Heart left ventricle (tissue), 16 donors: ENCODE measurements around the gene ZFAND6. TPM values are rescaled to one million over a fixed set of nuclear protein-coding genes. Genes with fewer than 3 reads are reported as not detected.

Experiments
- ATAC-seq, 4 donors: fragments of 200-7000 bp; cut with Tn5 transposase; one replicate each; pipeline ENCODE4 v1.9.1; 2020 to 2022; ENCODE audit warnings: moderate library complexity in 4 of 4, mild to moderate bottlenecking in 3 of 4, moderate number of reproducible peaks in 1 of 4
- DNase-seq, 5 donors: peaks; one replicate each; pipeline ENCODE4 v3.0.0-alpha.2; 2020
- H3K27ac ChIP-seq, 12 donors: fragments of 200-600 bp; sonication (generic) in 4 of 12; one replicate each; pipeline versions ENCODE4 v1.5.0 to v1.8.0; 2016 to 2022; ENCODE audit warnings: mild to moderate bottlenecking in 2 of 12
- H3K27me3 ChIP-seq, 9 donors: fragments of 200-600 bp; sonication (generic) in 2 of 9; one replicate each; pipeline versions ENCODE4 v1.5.1 to v1.8.0; 2016 to 2022; ENCODE audit warnings: mild to moderate bottlenecking in 3 of 9
- H3K36me3 ChIP-seq, 9 donors: fragments of 200-600 bp; sonication (generic) in 2 of 9; one replicate each; pipeline versions ENCODE4 v1.5.0 to v1.8.0; 2018 to 2022; ENCODE audit warnings: mild to moderate bottlenecking in 2 of 9
- H3K4me1 ChIP-seq, 12 donors: fragments of 200-600 bp; sonication (generic) in 4 of 12; one replicate each; pipeline versions ENCODE4 v1.5.0 to v1.8.0; 2016 to 2022; ENCODE audit warnings: mild to moderate bottlenecking in 3 of 12
- H3K4me3 ChIP-seq, 12 donors: fragments of 200-600 bp; sonication (generic) in 4 of 12; one replicate each; pipeline versions ENCODE4 v1.5.0 to v1.8.0; 2017 to 2022; ENCODE audit warnings: mild to moderate bottlenecking in 9 of 12, moderate library complexity in 4 of 12
- H3K9me3 ChIP-seq, 12 donors: fragments of 200-600 bp; sonication (generic) in 4 of 12; one replicate each; pipeline versions ENCODE4 v1.5.0 to v1.8.0; 2016 to 2022; ENCODE audit warnings: mild to moderate bottlenecking in 1 of 12
- POLR2A ChIP-seq, 2 donors: fragments of 450-650 bp; IDR thresholded peaks; one replicate each; pipeline ENCODE4 v1.6.1; 2017; ENCODE audit warnings: antibody characterized with exemption in 2 of 2, mild to moderate bottlenecking in 2 of 2, moderate library complexity in 2 of 2
- WGBS, 4 donors: extraction: QIAGEN DNeasy Blood & Tissue Kit in 2 of 4; methylation state at CpG; one replicate each; pipeline versions ENCODE4 v1.1.5 to v1.1.7; 2013 to 2018; 5-methylcytosine and 5-hydroxymethylcytosine counted together
- intact Hi-C, 10 donors: fragments of 100-400 bp; cut with DNase I; formaldehyde crosslinking; loops; one replicate each; pipeline versions ENCODE4 v1.11.1 to v1.14.2; 2022
- polyA plus RNA-seq, 2 donors: library from polyadenylated mRNA; stranded (reverse); fragments of 200-250 nt; gene quantifications; one replicate each; pipeline ENCODE4 v1.2.3, GENCODE V29; 2013
- total RNA-seq, 9 donors: library from RNA; depleted of rRNA in 2 of 9; stranded (reverse); fragments of >200 nt in 2 of 9; fragmentation: NEBNext Ultra II Directional in 3 of 9; extraction: Animal tissue kit (Norgen Biotek cat#: 25700) in 3 of 9; gene quantifications; one replicate each; pipeline versions ENCODE4 v1.1.0 to v1.2.4, GENCODE V29; 2016 to 2023
- TF ChIP-seq, protein P1 (sequence below), 12 donors: fragments of 200-600 bp; sonication (generic) in 4 of 12; IDR thresholded peaks; one replicate each; pipeline versions ENCODE4 v1.5.0 to v1.8.0; 2018 to 2022; ENCODE audit warnings: antibody characterized with exemption in 12 of 12, mild to moderate bottlenecking in 5 of 12
- donor health status: ischemic (EF 13 %, LVEDD 7.1; RV severe dilation, severe dysfunction).
- donor health status: healthy with polysubstance abuse.
- donor health status: DM: no; HTN: yes; CAD: no.
- donor health status: DM: no; HTN: no; CAD: no.
- donor health status: ischemic (EF 25% LVEDD 6.9; RV normal size, moderate dysfunction).
- donor health status: ischemic (EF 25% LVEDD 5.7; RV mildly dilated, moderate dysfunction).
- donor health status: healthy.
- donor health status: DM: yes; HTN: yes; CAD: no.
- donor health status: ischemic (EF 35%, LVEDD 5.7; RV mildly dilated, moderate dysfunction).
- donor health status: nonischemic (EF 11% LVEDD 7.7; RV severe dilation, severe dysfunction).
- donor health status: DM: yes; HTN: yes; CAD: no.
- donor health status: PGD.
- donor health status: ischemic (EF 29% LVEDD 5.4; RV normal size, mild dysfunction).
- donor health status: nonischemic (EF 23%, LVEDD 6.1; RV moderate dilation, normal function).

The ZFAND6 gene
- total and polyA plus RNA-seq, 11 donors, result 43.4 to 105 (median 79.9) TPM

DNA sequence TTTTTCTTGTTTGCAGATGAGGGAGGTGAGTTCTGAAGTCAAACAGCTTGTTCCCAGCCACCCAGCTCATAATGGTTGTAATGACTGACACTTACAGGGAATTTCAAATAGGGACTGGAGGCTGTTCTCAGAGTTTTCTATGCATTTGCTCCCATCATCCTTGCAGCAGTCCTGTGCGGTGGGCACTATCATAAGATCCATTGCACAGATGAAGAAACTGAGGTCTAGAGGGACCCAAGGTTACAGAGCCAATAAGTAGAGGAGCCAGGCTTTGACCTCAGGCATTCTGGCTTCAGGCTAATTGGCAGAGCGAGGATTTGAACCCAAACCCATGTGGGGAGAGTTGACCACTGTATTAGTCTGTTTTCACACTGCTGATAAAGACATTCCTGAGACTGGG lies 125.7 kb downstream of the ZFAND6 start:
- peaks cover 0 to 13% (median 7%) of the 10 kb centered on the region in 12 donors for H3K4me1 ChIP-seq
- DNase-seq (no peak), ATAC-seq (no peak)
- no peak overlapping the region for H3K27ac ChIP-seq
- whole genome bisulfite sequencing, 4 donors, result 95 to 96% (median 96%) methylated on average over 2 of the region's 2 CpGs
- no peaks in the 10 kb centered on the region for H3K9me3 ChIP-seq
- TF ChIP-seq POLR2A (IDR thresholded peaks at IDR 0.05), result no peak
- TF ChIP-seq, protein P1, sequence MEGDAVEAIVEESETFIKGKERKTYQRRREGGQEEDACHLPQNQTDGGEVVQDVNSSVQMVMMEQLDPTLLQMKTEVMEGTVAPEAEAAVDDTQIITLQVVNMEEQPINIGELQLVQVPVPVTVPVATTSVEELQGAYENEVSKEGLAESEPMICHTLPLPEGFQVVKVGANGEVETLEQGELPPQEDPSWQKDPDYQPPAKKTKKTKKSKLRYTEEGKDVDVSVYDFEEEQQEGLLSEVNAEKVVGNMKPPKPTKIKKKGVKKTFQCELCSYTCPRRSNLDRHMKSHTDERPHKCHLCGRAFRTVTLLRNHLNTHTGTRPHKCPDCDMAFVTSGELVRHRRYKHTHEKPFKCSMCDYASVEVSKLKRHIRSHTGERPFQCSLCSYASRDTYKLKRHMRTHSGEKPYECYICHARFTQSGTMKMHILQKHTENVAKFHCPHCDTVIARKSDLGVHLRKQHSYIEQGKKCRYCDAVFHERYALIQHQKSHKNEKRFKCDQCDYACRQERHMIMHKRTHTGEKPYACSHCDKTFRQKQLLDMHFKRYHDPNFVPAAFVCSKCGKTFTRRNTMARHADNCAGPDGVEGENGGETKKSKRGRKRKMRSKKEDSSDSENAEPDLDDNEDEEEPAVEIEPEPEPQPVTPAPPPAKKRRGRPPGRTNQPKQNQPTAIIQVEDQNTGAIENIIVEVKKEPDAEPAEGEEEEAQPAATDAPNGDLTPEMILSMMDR (IDR thresholded peaks at IDR 0.05), result no peak
- H3K36me3 ChIP-seq, result peaks cover 0 to 49% (median 15%) of the 10 kb centered on the region in 9 donors
- no peaks in the 10 kb centered on the region for H3K27me3 ChIP-seq
- no peak overlapping the region for H3K4me3 ChIP-seq
- intact Hi-C loops, result no loop called here

DNA sequence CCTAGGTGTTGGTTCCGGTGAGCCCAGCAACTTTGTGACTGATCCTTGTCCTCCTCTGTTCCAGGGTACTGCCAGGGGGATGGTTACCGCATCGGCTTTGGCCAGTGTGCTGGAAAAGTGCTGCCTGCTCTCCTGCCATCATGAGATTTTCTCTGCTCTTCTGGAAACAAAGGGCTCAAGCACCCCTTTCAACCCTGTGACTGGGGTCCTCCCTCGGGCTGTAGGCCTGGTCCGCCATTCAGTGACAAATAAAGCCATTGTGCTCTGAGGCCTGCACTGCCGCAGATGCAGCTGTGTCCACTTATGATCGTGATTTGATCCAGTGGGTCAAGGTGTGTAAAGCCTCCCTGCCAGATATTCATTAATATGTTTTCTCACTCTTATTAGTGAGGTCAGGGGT lies 126.6 kb downstream of the ZFAND6 start:
- Histone ChIP-seq H3K4me1 (peaks cover 0 to 13% (median 7%) of the 10 kb centered on the region in 12 donors), H3K4me3 (no peak overlapping the region), H3K9me3 (no peaks in the 10 kb centered on the region), H3K27ac (no peak overlapping the region), H3K27me3 (no peaks in the 10 kb centered on the region), H3K36me3 (peaks cover 0 to 40% (median 14%) of the 10 kb centered on the region in 9 donors)
- TF ChIP-seq, protein P1 (IDR thresholded peaks at IDR 0.05), result no peak
- intact Hi-C loops, result no loop called here
- no peak for ATAC-seq
- WGBS, 4 donors, result 94 to 97% (median 95%) methylated on average over 5 to 7 of the region's 7 CpGs
- no peak for DNase-seq

DNA sequence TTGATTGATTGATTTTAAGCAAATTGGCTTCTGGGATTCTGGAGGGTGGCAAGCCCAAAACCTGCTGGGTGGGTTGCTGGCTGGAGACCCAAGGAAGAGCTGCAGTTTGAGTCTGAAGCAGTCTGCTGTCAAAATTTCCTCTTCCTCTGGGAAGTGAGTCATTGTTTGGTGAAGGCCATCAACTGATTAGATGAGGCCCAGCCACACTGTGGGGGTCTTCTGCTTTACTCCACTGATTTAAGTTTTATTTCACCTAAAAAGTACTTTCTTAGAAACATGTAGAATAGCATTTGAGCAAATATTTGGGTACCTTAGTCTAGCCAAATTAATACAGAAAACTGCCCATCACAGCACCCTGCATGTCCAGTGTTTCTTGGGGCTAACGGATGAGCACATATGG lies 127.1 kb downstream of the ZFAND6 start:
- no peak for TF ChIP-seq POLR2A (IDR thresholded peaks at IDR 0.05)

More for the DNA sequence above, 127.1 kb downstream of the ZFAND6 start:
- 98 to 100% (median 100%) methylated on average over 1 of the region's 1 CpG for WGBS, 4 donors
- DNase-seq (no peak), ATAC-seq (no peak)
- no peak overlapping the region for H3K27ac ChIP-seq
- H3K36me3 ChIP-seq, result peaks cover 0 to 38% (median 11%) of the 10 kb centered on the region in 9 donors
- H3K27me3 ChIP-seq, result no peaks in the 10 kb centered on the region
- H3K9me3 ChIP-seq, result no peaks in the 10 kb centered on the region
- H3K4me1 ChIP-seq, result peaks cover 0 to 13% (median 7%) of the 10 kb centered on the region in 12 donors
- intact Hi-C loops, result no loop called here
- H3K4me3 ChIP-seq, result no peak overlapping the region

Other genes starting within 250 kb of the ZFAND6 start
- gene MTHFS, start 162.7 kb upstream of the ZFAND6 start, total RNA-seq, result 10 to 100 TPM in 6 of 9 donors, 1 to 10 TPM in 3; 5.7 to 24.1 (median 13.2) TPM
- 10 to 100 TPM; 35.7 to 45.5 TPM for gene MTHFS, start 162.7 kb upstream of the ZFAND6 start, polyA plus RNA-seq
- 10 to 100 TPM in 1 of 9 donors, 1 to 10 TPM in 3, under 1 TPM in 4, not detected in 1; 0.32 to 28.6 (median 0.99) TPM for gene BCL2A1, start 88.5 kb upstream of the ZFAND6 start, total RNA-seq
- 1 to 10 TPM in 1 of 2 donors, under 1 TPM in 1; 0.23 to 1.2 TPM for gene BCL2A1, start 88.5 kb upstream of the ZFAND6 start, polyA plus RNA-seq
- gene FAH, start 93.3 kb downstream of the ZFAND6 start, total RNA-seq, result 10 to 100 TPM; 16.8 to 48.9 (median 26.0) TPM
- 10 to 100 TPM; 12.4 to 20.0 TPM for gene FAH, start 93.3 kb downstream of the ZFAND6 start, polyA plus RNA-seq
- gene CTXND1, start 192.5 kb downstream of the ZFAND6 start, total RNA-seq, result 1 to 10 TPM in 7 of 9 donors, under 1 TPM in 2; 0.14 to 9.5 (median 3.4) TPM
- 1 to 10 TPM; 1.1 to 2.9 TPM for gene CTXND1, start 192.5 kb downstream of the ZFAND6 start, polyA plus RNA-seq